ENCODE results near the gene CALML5.

Gene CALML5, protein sequence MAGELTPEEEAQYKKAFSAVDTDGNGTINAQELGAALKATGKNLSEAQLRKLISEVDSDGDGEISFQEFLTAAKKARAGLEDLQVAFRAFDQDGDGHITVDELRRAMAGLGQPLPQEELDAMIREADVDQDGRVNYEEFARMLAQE

DNA sequence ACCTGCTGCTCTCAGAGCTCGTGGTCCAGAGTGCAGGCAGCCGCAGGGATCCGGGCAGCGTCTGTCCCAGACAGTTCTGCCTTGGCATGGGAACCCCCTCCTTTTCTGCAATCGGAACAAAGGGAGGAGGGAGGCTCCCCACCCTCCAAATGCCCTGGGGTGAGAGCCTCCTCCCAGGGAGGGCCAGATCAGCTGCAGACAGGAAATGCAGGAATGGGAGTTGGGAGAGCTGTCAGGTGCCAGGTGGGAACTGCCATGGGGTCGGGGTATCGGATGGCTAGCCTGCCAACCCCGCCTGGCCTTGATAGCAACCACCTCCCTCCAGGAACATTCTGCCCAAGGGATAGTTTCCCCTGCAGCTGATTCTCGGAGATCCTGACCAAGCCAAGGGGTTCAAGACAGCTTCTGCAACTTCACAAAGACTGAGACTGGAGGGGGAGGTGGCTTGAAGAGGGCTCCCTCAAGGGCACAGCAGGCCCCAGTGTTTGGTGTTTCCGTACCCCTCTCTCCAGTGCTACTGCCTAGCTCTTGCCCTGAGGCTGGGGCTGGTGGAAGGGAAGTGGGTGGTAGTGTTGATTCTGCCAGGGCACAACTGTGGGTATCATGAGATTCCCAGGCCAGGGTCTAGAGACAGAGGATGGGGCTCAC, at the start of gene CALML5:
CALML5 (minus strand) TSS at position 78 of the 648 bp plus-strand sequence. CDS start 132 bp downstream, outside the sequence.
- no peak for DNase-seq (ENCODE audit: low spot score)

DNA sequence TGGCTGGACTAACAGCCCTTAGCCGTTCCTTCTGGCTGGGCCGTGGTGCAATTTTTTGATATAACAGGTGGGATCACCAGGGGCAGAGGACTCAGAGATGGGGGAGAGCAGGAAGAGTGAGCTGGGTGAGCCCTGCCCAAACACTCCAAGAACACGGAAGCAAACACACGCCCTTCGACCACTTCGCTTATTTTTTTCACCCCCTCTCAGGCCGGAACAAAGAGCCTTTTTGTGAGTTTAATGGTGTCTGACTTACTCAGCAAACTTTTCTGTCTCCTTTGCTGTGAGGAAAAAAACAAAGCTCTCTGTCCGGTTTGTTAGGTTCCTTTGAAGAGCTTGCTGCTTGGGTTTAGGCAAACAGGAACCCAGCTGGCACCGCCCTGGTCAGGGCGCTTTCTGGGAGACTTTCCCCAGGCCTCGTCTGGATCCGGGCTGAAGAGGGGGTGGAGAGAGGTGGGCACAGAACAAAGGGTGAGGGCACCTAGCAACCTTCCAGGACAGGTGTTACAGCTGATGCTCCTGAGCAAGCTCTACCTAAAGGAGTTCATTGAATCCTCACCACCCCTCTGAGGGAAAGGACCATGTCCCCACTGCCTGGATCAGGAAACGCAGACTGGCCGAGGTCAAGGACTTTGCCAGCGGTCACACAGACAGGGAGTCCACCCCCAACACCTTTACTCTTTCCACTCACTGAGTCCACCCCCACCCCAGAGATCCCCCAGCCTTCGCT, 48.7 kb upstream of the CALML5 start:
- peak; percentile 52 for DNase-seq (ENCODE audit: low spot score)

GRCh38 chr10:5547681-5547930, 48.2 kb upstream of the CALML5 start:
- peak; percentile 34 for DNase-seq (ENCODE audit: low spot score)

GRCh38 chr10:5546891-5547680, 47.7 kb upstream of the CALML5 start:
- DNase-seq (ENCODE audit: low spot score): no peak

- no peak for DNase-seq (ENCODE audit: low spot score)
Measured at GRCh38 chr10:5545778-5546710, 46.7 kb upstream of the CALML5 start.

DNA sequence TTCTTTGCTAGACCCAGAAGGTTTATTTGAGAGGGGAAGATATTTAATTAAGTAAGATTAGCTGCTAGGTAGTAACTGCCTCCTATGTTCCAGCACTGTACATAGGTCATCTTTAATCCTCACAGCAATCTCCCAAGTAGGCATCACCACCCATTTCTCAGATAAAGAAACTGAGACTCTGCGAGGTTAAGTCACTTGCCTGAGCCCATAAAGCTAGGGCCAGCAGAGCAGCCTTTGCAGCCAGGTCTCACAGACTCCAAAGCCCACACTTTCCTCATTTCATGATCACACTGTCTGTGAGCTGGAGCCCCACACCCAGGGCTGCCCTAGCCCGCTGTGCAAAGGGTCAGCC, 46.0 kb upstream of the CALML5 start:
- DNase-seq (ENCODE audit: low spot score): no peak

GRCh38 chr10:5545011-5545410, 45.6 kb upstream of the CALML5 start:
- no peak for DNase-seq (ENCODE audit: low spot score)

GRCh38 chr10:5544216-5544805, 44.9 kb upstream of the CALML5 start:
- DNase-seq (ENCODE audit: low spot score): no peak

DNA sequence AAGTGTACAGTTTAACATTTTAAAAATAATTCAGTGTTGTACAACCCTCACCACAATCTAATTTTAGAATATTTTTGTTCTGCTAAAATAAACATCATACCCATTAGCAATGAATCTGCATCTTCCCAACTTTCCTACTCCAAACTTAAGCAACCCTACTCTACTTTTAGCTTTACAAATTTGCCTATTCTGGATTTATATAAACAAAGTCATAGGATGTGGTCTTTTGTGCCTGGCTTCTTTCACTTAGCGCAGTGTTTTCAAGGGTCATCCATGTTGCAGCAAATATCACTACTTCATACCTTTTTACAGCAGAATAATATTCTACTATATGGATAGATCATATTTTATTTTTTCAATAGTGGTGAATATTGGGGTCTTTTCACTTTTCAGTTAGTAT, 44.3 kb upstream of the CALML5 start:
- no peak for DNase-seq (ENCODE audit: low spot score)

DNA sequence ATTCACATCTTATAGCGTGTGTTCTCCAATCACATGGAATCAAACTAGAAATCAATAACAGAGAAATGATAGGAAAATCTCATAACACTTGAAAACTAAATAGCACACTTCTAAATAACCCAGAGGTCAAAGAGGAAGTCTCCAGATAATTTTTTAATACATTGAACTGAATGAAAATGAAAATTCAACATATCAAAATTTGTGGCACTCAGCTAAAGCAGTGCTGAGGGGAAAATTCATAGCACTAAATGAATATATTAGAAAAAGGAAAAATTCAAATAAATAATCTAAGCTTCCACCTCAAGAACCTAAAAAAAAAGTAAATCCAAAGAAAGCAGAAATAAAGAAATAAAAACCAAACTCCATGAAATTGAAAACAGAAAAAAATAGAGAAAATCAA, 42.7 kb upstream of the CALML5 start:
- DNase-seq (ENCODE audit: low spot score): no peak

DNA sequence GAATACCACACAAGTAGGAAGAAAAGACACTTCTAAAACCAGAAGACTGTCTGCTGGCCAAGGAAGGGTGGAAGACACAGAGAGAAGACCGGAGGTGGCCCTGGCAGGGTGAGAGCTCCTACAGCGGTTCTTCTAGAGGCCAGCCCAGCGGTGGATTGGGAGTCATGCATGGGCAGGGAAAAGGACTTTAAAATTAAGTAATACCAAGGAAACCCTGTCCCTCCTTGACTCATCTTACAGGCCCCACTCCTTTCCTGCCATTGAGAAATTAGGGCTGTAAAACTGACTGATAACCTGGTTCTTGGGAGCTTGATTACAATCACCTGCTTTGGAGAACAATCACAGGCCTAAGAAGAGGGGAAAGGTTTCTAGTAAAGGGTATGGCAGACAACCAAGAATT, 41.5 kb upstream of the CALML5 start:
- DNase-seq (ENCODE audit: low spot score): no peak

- no peak for DNase-seq (ENCODE audit: low spot score)
Measured at GRCh38 chr10:5540080-5540479, 40.7 kb upstream of the CALML5 start.

GRCh38 chr10:5538892-5539651, 39.7 kb upstream of the CALML5 start:
- DNase-seq (ENCODE audit: low spot score): no peak

- DNase-seq (ENCODE audit: low spot score): peak; percentile 60
Measured at GRCh38 chr10:5538446-5538845, 39.1 kb upstream of the CALML5 start.

DNA sequence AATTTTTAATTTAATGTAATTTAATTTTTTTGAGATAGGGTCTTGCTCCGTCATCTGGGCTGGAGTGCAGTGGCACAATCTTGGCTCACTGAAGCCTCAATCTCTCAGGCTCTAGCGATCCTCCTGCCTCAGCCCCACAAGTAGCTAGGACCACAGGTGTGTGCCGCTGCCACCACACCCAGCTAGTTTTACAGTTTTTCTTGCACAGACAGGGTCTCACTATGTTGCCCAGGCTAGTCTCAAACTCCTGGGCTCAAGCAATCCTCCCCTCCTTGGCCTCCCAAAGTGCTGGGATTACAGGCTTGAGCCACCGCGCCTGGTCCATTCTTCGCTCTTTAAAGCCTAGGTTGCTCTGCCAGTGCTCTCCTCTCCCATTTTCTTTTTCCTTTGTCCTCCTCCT, 38.3 kb upstream of the CALML5 start:
- no peak for DNase-seq (ENCODE audit: low spot score)

GRCh38 chr10:5536486-5537081, 37.2 kb upstream of the CALML5 start:
- no peak for DNase-seq (ENCODE audit: low spot score)

GRCh38 chr10:5534880-5535856, 35.8 kb upstream of the CALML5 start:
- no peak for DNase-seq (ENCODE audit: low spot score)

GRCh38 chr10:5534051-5534821, 34.9 kb upstream of the CALML5 start:
- DNase-seq (ENCODE audit: low spot score): no peak
